ENCODE measurements around the gene TMEM52B. TPM values are rescaled to one million over a fixed set of nuclear protein-coding genes. Genes with fewer than 3 reads are reported as not detected.
"Not testable (repeated sequence)": the region's sequence is repeated elsewhere in the genome, so short reads cannot be mapped to it uniquely, and the experiment has no call there.

The TMEM52B gene
- total RNA-seq, 1 donor, result not detected

- Histone ChIP-seq H3K9me3 (ENCODE audit: low read depth, low read length) (no peaks in the 10 kb centered on the region), H3K4me2 (ENCODE audit: insufficient read depth, low read length) (no peak overlapping the region), H3K27ac (ENCODE audit: low read depth, low read length) (no peak overlapping the region), H4K20me1 (ENCODE audit: insufficient read depth, low read length) (peaks cover 15% of the 10 kb centered on the region), H3K79me2 (ENCODE audit: insufficient read depth, low read length) (peaks cover 26% of the 10 kb centered on the region), H3K36me3 (ENCODE audit: insufficient read depth, low read length) (peaks cover 35% of the 10 kb centered on the region), H3K27me3 (ENCODE audit: insufficient read depth, low read length) (no peaks in the 10 kb centered on the region), H2AFZ (ENCODE audit: low read length) (no peak overlapping the region), H3K4me3 (ENCODE audit: insufficient read depth, low read length) (no peak overlapping the region), H3K4me1 (ENCODE audit: insufficient read depth, low read length) (peaks cover 17% of the 10 kb centered on the region)
- DNase-seq (ENCODE audit: insufficient read length, low spot score, missing footprints), result no peak
- no peak for TF ChIP-seq CTCF (IDR thresholded peaks at IDR 0.05; ENCODE audit: extremely low read depth, low read depth, low read length)
These were observed 39.2 kb downstream of the TMEM52B start for GRCh38 chr12:10218021-10218420.

- peaks cover 49% of the 10 kb centered on the region for H3K36me3 ChIP-seq (ENCODE audit: insufficient read depth, low read length)
- H3K4me1 ChIP-seq (ENCODE audit: insufficient read depth, low read length), result no peaks in the 10 kb centered on the region
- peak; percentile 88 for DNase-seq (ENCODE audit: insufficient read length, low spot score, missing footprints)
- H3K4me3 ChIP-seq (ENCODE audit: insufficient read depth, low read length), result no peak overlapping the region
- H3K27ac ChIP-seq (ENCODE audit: low read depth, low read length), result no peak overlapping the region
- H3K79me2 ChIP-seq (ENCODE audit: insufficient read depth, low read length), result peaks cover 8% of the 10 kb centered on the region
- H3K27me3 ChIP-seq (ENCODE audit: insufficient read depth, low read length), result no peaks in the 10 kb centered on the region
- H4K20me1 ChIP-seq (ENCODE audit: insufficient read depth, low read length), result peaks cover 7% of the 10 kb centered on the region
- no peak overlapping the region for H2AFZ ChIP-seq (ENCODE audit: low read length)
- H3K4me2 ChIP-seq (ENCODE audit: insufficient read depth, low read length), result no peak overlapping the region
- TF ChIP-seq CTCF (IDR thresholded peaks at IDR 0.05; ENCODE audit: extremely low read depth, low read depth, low read length), result no peak
- H3K9me3 ChIP-seq (ENCODE audit: low read depth, low read length), result no peaks in the 10 kb centered on the region
These were observed 41.7 kb downstream of the TMEM52B start for GRCh38 chr12:10220398-10221077.

- Histone ChIP-seq H2AFZ (ENCODE audit: low read length) (no peak overlapping the region), H3K9me3 (ENCODE audit: low read depth, low read length) (no peaks in the 10 kb centered on the region), H3K27me3 (ENCODE audit: insufficient read depth, low read length) (no peaks in the 10 kb centered on the region), H3K4me3 (ENCODE audit: insufficient read depth, low read length) (no peak overlapping the region), H3K27ac (ENCODE audit: low read depth, low read length) (no peak overlapping the region), H3K36me3 (ENCODE audit: insufficient read depth, low read length) (peaks cover 49% of the 10 kb centered on the region), H3K79me2 (ENCODE audit: insufficient read depth, low read length) (peaks cover 3% of the 10 kb centered on the region), H3K4me2 (ENCODE audit: insufficient read depth, low read length) (no peak overlapping the region), H3K4me1 (ENCODE audit: insufficient read depth, low read length) (no peaks in the 10 kb centered on the region), H4K20me1 (ENCODE audit: insufficient read depth, low read length) (peaks cover 7% of the 10 kb centered on the region)
- no peak for DNase-seq (ENCODE audit: insufficient read length, low spot score, missing footprints)
- no peak for TF ChIP-seq CTCF (IDR thresholded peaks at IDR 0.05; ENCODE audit: extremely low read depth, low read depth, low read length)
These were observed 43.0 kb downstream of the TMEM52B start for GRCh38 chr12:10221846-10222245.

- no peaks in the 10 kb centered on the region for H3K4me1 ChIP-seq (ENCODE audit: insufficient read depth, low read length)
- no peak overlapping the region for H3K4me2 ChIP-seq (ENCODE audit: insufficient read depth, low read length)
- peaks cover 49% of the 10 kb centered on the region for H3K36me3 ChIP-seq (ENCODE audit: insufficient read depth, low read length)
- H3K27ac ChIP-seq (ENCODE audit: low read depth, low read length), result no peak overlapping the region
- H4K20me1 ChIP-seq (ENCODE audit: insufficient read depth, low read length), result peaks cover 4% of the 10 kb centered on the region
- H3K4me3 ChIP-seq (ENCODE audit: insufficient read depth, low read length), result no peak overlapping the region
- H3K9me3 ChIP-seq (ENCODE audit: low read depth, low read length), result no peaks in the 10 kb centered on the region
- no peak for TF ChIP-seq CTCF (IDR thresholded peaks at IDR 0.05; ENCODE audit: extremely low read depth, low read depth, low read length)
- H3K79me2 ChIP-seq (ENCODE audit: insufficient read depth, low read length), result no peaks in the 10 kb centered on the region
- DNase-seq (ENCODE audit: insufficient read length, low spot score, missing footprints), result peak; percentile 27
- no peaks in the 10 kb centered on the region for H3K27me3 ChIP-seq (ENCODE audit: insufficient read depth, low read length)
- H2AFZ ChIP-seq (ENCODE audit: low read length), result no peak overlapping the region
These were observed 44.4 kb downstream of the TMEM52B start for GRCh38 chr12:10223208-10223607.

GRCh38 chr12:10225426-10225825 lies 46.6 kb downstream of the TMEM52B start:
- not testable (repeated sequence) for H3K4me3 ChIP-seq (ENCODE audit: insufficient read depth, low read length); H3K27me3 ChIP-seq (ENCODE audit: insufficient read depth, low read length); H3K79me2 ChIP-seq (ENCODE audit: insufficient read depth, low read length); DNase-seq (ENCODE audit: insufficient read length, low spot score, missing footprints); H4K20me1 ChIP-seq (ENCODE audit: insufficient read depth, low read length); H2AFZ ChIP-seq (ENCODE audit: low read length); H3K27ac ChIP-seq (ENCODE audit: low read depth, low read length); H3K4me2 ChIP-seq (ENCODE audit: insufficient read depth, low read length); H3K9me3 ChIP-seq (ENCODE audit: low read depth, low read length); H3K4me1 ChIP-seq (ENCODE audit: insufficient read depth, low read length)
- H3K36me3 ChIP-seq (ENCODE audit: insufficient read depth, low read length), result peaks cover 40% of the 10 kb centered on the region
